Vagina (tissue), 2 donors: Measurements from ENCODE around the gene RBM25.

Experiments
- POLR2AphosphoS5 ChIP-seq, 2 donors: sonication (generic); formaldehyde crosslinking; IDR thresholded peaks; one replicate each; pipeline ENCODE4 v1.9.0; 2017; ENCODE audit warnings: antibody characterized with exemption in 2 of 2, mild to moderate bottlenecking in 2 of 2, low read depth in 1 of 2; ENCODE audit not compliant: insufficient read depth in 1 of 2
- TF ChIP-seq, protein P1 (sequence below), 3 experiments: fragments of 450-650 bp in 2 of 3; fragments of 200-600 bp in 1 of 3; sonication (generic) in 1 of 3; IDR thresholded peaks; one replicate each; pipeline ENCODE4 v1.5.1; 2017 to 2019; ENCODE audit warnings: antibody characterized with exemption in 3 of 3, mild to moderate bottlenecking in 2 of 3, moderate library complexity in 2 of 3

DNA sequence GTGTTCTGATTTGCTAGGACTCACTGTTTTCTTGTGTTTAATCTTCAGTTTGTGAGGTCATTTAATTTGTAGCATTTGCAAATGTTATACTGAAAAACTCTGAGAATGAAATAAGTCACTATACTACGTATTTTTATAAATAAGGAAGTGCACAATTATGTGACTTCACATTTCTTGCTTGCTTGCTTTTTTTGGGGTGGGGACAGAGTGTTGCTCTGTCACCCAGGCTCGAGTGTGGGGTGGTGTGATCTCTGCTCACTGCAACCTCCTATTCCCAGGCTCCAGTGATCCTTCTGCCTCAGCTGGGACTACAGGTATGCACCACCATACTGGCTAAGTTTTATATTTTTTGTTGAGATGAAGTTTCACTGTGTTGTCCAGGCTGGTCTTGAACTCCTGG lies 32.7 kb downstream of the RBM25 start:
- TF ChIP-seq, protein P1, sequence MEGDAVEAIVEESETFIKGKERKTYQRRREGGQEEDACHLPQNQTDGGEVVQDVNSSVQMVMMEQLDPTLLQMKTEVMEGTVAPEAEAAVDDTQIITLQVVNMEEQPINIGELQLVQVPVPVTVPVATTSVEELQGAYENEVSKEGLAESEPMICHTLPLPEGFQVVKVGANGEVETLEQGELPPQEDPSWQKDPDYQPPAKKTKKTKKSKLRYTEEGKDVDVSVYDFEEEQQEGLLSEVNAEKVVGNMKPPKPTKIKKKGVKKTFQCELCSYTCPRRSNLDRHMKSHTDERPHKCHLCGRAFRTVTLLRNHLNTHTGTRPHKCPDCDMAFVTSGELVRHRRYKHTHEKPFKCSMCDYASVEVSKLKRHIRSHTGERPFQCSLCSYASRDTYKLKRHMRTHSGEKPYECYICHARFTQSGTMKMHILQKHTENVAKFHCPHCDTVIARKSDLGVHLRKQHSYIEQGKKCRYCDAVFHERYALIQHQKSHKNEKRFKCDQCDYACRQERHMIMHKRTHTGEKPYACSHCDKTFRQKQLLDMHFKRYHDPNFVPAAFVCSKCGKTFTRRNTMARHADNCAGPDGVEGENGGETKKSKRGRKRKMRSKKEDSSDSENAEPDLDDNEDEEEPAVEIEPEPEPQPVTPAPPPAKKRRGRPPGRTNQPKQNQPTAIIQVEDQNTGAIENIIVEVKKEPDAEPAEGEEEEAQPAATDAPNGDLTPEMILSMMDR (IDR thresholded peaks at IDR 0.05), result no peak
- no peak for TF ChIP-seq POLR2AphosphoS5 (IDR thresholded peaks at IDR 0.05; ENCODE audit: insufficient read depth in 1 of 2, low read depth in 1 of 2)
